Stimulated activated CD4-positive, alpha-beta T cell treated with anti-CD3 and anti-CD28 coated beads, Interleukin-12 subunit alpha, Interleukin-12 subunit beta, amount 100 ng/mL, for 48 hours (primary cell): ENCODE measurements around the gene THOC5.
"Not testable (repeated sequence)": the region's sequence is repeated elsewhere in the genome, so short reads cannot be mapped to it uniquely, and the experiment has no call there.

Source experiments
- DNase-seq, 3 donors: peaks; one replicate each; pipeline ENCODE4 v3.0.0-alpha.2; 2020; ENCODE audit warnings: low read depth in 2 of 3, low spot score in 1 of 3

THOC5 gene

DNA sequence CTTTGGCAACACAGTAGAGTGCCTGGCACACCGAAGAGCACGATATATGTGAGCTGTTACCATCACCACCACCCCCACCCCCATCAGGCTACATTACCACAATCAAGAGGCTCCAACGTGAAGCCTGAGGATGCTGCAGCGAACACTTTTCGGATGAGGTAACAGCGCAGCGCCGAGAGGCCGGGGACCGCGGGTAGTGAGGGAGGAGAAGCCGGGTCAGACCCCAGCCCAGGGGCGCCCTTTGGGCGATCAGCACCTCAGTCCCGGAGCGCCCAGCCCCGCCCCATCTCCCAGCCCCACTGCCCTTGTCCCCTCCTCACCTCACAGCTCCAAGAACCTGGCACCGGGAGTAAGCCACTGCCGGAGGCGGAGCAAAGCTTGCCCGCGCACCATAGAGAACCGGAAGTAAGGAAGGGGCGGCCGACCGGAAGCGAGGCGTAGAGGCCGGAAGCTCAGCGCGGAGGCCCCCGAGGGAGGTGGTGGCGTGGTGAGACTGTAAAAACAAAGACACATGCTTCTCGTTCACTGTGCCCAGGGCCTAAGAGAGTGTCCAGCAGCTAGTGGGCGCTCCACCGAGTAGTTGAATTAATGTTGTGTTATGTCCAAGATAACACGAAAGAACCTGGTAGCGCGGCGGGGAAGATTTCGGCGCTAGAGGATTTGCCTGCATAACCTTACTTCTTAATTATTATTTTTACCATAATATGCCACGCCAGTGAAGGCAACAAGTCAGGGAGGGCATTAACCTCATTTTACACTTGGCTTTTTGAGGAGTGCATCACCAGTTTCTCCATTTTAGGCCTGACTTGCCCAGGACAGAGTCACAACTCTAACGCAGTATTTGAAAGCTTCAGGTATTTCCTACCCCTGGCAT is at the start of gene THOC5:
TSS of gene THOC5 (minus strand) at position 407 of the 874 bp plus-strand sequence. CDS start 4,610 bp downstream, outside the sequence.
- DNase-seq, result peak; percentile 79 to 86 (median 82)

DNA sequence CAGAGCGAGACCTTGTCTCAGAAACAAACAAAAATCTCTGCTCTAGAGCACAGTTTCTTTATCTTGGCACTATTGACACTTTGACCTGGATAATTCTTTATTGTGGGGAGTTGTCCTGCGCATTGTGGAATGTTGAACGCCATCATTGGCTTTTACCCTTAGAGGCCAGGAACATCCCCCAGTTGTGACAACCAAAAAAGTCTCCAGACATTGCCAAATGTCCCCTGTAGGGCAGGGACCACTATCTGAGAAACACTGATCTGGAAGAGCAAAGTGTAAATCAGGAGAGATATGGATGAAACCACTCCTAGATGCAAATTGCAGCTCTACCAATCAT is 45.1 kb upstream of the THOC5 start:
- no peak for DNase-seq

DNA sequence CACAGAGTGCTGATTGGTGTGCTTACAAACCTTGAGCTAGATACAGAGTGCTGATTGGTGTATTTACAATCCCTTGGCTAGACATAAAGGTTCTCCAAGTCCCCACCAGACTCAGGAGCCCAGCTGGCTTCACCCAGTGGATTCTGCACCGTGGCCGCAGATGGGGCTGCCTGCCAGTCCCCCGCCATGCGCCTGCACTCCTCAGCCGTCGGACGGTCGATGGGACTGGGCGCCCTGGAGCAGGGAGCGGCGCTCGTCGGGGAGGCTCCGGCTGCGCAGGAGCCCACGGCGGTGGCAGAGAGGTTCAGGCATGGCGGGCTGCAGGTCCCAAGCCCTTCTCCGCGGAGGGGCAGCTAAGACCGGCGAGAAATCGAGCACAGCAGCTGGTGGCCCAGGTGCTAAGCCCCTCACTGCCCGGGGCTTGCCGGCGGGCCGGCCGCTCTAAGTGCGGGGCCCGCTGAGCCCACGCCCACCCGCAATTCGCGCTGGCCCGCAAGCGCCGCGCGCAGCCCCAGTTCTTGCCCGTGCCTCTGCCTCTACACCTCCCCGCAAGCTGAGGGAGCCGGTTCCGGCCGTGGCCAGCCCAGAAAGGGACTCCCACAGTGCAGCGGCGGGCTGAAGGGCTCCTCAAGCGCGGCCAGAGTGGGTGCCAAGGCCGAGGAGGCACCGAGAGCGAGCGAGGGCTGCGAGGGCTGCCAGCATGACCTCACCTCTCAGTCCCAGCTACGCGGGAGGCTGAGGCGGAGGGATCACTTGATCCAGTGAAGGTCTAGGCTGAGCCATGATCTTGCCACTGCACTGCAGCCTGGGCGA is 44.5 kb upstream of the THOC5 start:
- DNase-seq, result not testable (repeated sequence)

DNA sequence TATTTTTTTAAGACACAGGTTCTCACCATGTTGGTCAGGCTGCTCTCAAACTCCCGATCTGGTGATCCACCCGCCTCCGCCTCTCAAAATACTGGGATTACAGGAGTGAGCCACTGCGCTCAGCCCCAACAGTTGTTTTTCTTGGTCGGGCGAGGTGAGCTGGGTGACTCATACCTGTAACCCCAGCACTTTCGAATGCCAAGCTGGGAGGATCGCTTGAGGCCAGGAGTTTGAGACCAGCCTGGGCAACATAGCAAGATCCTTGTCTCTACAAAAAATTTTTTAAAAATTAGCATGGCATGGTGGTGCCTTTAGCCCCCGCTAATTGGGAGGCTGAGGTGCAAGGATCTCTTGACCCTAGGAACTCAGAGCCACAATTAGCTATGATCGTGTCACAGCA is 42.9 kb upstream of the THOC5 start:
- no peak for DNase-seq

DNA sequence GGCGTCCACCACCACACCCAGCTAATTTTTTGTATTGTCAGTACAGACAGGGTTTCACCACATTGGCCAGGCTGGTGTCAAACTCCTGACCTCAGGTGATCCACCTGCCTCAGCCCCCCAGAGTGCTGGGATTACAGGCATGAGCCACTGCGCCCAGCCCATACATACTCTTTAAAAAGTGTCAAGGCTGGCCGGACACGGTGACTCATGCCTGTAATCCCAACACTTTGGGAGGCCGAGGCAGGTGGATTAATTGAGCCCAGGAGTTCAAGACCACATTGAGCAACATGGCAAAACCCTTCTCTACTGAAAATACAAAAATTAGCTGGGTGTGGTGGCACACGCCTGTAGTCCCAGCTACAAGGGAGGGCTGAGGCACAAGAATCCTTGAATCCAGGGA is 40.9 kb upstream of the THOC5 start:
- not testable (repeated sequence) for DNase-seq

DNA sequence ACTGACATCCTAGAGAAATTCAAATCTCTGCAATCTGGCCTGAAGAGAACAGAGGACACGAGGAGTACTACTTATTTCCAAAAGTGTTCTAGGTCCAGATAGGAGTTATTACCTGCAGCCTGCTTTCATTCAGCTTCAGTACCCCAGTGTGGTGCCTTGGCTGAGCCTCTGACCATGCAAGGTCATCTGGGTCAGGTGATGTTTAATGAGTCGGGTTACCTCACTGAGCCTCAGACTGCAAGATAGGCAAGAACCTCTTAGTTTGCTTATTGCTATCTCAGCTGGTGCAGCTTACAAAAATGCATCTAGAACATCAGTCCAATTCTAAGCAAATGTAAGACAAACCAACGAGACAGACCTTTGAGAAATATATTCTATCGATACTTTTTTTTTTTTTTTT is 40.4 kb upstream of the THOC5 start:
- no peak for DNase-seq

DNA sequence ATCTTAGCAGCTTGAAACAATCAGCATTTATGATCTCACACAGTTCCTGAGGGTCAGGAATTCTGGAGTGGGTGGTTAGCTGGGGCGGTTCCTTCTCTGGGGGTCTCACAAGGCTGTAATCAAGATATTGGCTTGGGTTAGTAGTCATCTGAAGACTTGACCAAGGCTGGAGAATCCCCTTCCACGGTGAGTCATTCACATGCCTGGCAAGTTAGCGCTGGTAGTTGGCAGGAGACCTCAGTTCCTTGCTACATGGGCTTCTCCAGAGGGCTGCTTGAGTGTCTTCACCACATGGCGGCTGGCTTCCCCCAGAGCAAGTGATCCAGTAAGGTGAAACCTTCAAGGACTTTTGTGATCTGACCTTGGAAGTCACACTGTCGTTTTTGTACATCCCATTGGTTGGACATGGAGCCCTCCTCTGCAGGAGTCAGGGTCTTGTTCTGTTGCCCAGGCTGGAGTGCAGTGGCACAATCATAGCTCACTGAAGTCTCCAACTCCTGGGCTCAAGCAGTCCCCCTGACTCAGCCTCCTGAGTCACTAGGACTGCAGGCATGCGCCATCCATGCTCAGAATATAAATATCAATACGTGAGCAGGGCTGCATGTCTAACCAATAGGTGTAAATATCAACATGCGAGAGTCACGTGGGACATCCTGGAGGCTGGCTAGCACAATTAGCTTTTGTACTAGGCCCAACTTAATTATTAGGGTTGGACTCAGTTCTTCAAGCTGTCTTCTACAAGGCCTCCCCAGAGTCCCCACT is 34.6 kb upstream of the THOC5 start:
- no peak for DNase-seq

GRCh38 chr22:29586193-29586705 is 32.7 kb upstream of the THOC5 start:
- not testable (repeated sequence) for DNase-seq

GRCh38 chr22:29584975-29585374 is 31.4 kb upstream of the THOC5 start:
- no peak for DNase-seq

DNA sequence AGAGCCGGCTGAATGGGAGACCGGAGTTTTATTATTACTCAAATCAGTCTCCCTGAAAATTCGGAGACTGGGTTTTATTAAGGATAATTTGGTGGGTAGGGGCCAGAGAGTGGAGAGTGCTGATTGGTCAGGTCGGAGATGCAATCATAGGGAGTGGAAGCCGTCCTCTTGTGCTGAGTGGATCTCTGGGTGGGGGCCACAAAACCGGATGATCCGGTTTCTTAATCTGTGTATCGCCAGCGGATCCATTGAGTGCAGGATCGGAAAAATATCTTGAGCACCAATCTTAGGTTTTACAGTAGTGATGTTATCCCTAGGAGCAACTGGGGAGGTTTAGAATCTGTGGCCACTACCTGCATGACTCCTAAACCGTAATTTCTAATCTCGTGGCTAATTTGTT is 28.2 kb upstream of the THOC5 start:
- DNase-seq, result no peak

GRCh38 chr22:29580200-29580810 is 26.7 kb upstream of the THOC5 start:
- no peak for DNase-seq

DNA sequence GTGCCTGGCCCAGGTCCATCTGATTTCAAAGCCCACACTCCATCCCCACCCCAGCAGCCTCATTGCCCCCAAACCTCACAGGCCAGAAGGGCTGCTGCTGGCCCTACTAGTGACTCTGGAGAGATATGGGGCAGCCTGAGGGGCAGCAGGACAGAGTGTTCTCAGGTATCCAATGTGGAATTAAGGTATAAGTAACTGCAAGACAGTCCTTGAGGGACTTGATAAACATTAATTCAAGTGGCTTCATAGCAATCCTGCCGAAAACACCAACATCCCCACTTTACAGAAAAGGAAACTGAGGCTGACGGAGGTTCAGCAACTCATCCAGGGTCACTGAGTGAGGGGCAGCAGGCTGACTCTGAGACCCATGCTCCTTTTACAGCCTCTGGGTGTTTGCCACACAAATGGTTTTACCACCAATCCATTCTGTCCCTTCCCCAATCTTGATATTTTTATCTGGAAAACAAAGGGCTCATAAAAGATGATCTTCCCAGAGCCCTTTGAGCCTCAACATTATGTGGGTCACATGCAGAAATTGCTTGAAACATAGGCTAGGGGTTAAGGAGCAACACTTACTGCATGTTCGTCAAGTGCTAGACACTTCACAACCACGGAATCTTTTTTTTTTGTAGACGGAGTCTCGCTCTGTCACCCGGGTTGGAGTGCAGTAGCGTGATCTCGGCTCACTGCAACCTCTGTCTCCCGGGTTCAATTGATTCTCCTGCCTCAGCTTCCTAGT is 25.1 kb upstream of the THOC5 start:
- DNase-seq, result no peak

DNA sequence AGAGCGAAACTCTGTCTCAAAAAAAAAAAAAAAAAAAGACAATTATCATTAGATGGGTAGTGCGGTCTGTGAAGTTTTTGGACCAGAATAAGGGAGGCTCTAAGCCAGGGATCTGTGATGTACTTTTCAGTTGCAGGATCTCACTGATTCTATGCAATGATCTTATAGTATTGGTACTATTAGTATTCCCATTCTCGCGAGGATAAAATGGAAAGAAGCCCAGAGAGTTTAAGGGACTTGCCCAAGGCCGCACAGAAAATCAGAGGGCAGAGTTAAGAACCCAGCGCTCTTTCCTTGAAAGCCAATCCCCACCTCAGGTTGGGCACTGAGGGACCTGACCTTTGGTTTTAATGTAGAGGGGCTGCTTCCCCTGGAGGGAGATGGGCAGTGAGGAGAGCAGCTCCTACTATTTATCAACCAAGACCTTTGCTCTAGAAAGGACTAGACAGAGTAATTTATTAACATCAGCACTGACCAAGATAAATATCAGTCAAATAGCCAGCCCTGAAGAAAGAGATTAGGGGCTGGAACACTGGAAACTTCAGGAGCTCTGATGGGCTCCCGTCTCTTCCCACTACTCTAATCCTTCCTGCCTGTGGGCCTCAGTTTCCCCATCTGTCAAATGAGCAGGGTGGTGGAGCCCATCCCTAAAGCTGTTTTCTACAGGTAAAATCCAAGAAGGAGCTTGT is 21.3 kb upstream of the THOC5 start:
- DNase-seq, result no peak

GRCh38 chr22:29570912-29571549 is 17.5 kb upstream of the THOC5 start:
- no peak for DNase-seq

- DNase-seq, result no peak
Measured at GRCh38 chr22:29570456-29570855, 16.9 kb upstream of the THOC5 start.

- no peak for DNase-seq
Measured at GRCh38 chr22:29569011-29569678, 15.6 kb upstream of the THOC5 start.

DNA sequence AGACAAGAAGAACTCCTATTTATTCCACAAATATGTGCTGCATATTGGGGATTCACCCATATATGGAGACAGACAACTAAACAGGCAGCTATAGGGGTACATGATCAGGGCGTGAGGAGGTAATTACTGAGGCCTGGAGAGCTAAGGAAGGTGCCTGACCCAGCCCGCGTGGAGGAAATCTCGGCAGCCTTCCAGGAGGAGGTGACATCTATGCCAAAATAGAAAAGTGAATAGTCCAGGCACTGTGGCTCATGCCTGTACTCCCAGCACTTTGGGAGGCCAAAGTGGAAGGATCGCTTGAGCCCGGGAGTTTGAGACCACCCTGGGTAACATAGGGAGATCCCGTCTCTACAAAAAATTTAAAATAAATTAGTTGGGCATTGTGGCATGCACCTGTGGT is 13.8 kb upstream of the THOC5 start:
- no peak for DNase-seq

- DNase-seq, result not testable (repeated sequence)
Measured at GRCh38 chr22:29566513-29566912, 13.0 kb upstream of the THOC5 start.
